NCI-H2227 (cell line): ENCODE results near the gene LCN12.

Experiments
- DNase-seq: peaks from one replicate; lab custom pipeline; 2025; ENCODE audit not compliant: unreplicated experiment; lab: John Stamatoyannopoulos, UW

Gene LCN12

GRCh38 chr9:136926749-136927148 is 25.3 kb upstream of the LCN12 start:
- no peak for DNase-seq

GRCh38 chr9:136927343-136928271 is 24.5 kb upstream of the LCN12 start:
- no peak for DNase-seq

GRCh38 chr9:136928591-136928990 is 23.5 kb upstream of the LCN12 start:
- DNase-seq, result no peak

DNA sequence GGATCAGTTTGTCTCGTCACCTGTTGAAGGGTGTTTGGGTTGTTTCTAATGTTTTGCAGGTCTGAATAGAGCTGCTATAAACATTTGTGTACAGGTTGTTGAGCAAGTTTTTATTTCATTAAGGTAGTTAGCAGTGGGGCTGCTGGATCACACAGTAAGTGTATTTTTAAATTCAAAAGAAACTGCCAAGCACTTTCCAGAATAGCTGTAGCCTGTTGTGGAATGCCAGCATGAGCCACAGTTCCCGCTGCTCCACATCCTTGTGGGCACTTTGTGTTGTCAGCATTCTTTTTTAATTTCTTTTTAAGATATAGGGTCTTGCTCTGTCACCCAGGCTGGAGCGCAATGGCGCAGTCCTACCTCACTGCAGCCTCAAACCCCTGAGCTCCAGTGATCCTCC is 22.1 kb upstream of the LCN12 start:
- DNase-seq, result no peak

- DNase-seq, result no peak
These were observed 20.4 kb upstream of the LCN12 start for GRCh38 chr9:136931611-136932130.

GRCh38 chr9:136934277-136934676 is 17.8 kb upstream of the LCN12 start:
- no peak for DNase-seq

DNA sequence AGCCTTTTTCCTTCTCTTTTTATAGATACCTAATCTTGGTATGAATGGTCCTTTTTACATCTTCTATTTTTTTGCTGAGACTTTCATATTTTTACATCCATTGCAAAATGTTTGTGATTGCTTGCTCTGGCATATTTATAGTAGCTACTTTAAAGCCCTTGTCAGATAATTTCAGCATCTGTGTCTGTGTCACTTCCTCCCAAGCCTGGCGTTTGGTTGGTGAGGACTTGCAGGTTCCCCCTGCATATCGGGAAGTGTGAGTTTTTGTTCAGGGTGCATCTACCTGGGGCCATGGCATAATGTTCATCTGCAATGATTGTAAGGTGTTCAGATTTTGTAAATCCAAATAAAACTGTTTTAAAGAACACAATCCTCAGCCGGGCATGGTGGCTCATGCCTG is 16.4 kb upstream of the LCN12 start:
- DNase-seq, result no peak

DNA sequence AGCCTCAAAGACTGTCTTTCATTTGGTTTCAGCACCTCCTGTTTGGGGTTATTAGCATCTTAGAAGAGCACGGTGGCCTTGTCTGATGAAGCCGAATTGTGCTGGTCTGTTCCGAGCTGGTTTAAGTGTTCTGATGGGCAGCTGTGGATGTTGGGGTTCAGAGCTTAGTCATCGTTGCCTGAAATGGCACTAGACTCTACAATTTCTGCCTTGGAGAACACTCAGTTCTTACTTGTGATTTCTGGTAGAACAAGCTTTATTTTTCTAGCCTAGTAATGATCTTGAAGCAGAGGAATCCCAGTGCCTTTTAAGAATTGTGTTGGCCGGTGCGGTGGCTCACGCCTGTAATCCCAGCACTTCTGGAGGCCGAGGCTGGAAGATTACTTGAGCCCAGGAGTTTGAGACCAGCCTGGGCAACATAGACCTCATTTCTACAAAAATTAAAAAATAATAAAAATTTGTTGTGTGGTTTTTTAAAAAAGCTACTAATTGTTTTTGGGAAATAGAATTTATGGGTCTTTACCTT is 15.4 kb upstream of the LCN12 start:
- no peak for DNase-seq

DNA sequence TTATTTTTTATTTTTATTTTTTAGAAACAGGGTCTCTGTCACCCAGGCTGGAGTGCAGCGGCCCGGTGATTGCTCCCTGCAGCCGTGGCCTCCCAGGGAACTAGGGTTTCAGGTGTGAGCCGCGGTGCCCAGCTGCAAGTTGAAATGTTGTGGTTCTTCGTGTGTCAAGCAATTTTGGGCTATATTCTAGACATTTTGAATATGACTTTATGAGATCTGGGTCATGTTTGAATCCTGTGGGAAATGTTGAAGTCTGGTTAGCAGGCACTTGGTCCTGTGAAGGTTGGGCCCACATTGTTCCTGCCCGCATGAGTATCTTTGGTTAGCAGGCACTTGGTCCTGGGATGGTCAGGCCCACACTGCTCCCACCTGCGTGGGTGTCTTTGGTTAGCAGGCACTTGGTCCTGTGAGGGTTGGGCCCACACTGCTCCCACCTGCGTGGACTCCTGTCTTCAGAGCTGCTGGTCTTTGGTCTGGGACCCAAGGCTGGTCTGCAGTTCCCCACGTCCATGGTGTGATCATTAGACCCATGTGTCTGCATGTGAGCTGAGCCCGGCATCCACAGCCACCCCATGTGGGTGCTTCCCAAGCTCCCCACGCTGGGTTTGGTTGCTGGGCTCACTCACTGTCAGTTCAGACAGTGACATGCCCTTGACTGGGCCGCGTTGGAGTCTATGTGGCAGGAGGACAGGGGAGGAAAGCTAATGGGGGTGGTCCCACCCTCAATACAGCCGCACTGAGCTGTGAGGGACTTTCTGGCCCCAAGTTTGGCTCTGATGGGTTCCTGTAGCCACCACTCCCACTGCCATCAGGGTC is 14.7 kb upstream of the LCN12 start:
- no peak for DNase-seq

GRCh38 chr9:136939431-136939995 is 12.6 kb upstream of the LCN12 start:
- DNase-seq, result no peak

GRCh38 chr9:136939996-136940525 is 12.0 kb upstream of the LCN12 start:
- no peak for DNase-seq

- no peak for DNase-seq
These were observed 11.4 kb upstream of the LCN12 start for GRCh38 chr9:136940526-136941230.

GRCh38 chr9:136941231-136942111 is 10.6 kb upstream of the LCN12 start:
- DNase-seq, result no peak

- no peak for DNase-seq
These were observed 9.8 kb upstream of the LCN12 start for GRCh38 chr9:136942112-136942880.

- no peak for DNase-seq
These were observed 9.2 kb upstream of the LCN12 start for GRCh38 chr9:136942881-136943230.

DNA sequence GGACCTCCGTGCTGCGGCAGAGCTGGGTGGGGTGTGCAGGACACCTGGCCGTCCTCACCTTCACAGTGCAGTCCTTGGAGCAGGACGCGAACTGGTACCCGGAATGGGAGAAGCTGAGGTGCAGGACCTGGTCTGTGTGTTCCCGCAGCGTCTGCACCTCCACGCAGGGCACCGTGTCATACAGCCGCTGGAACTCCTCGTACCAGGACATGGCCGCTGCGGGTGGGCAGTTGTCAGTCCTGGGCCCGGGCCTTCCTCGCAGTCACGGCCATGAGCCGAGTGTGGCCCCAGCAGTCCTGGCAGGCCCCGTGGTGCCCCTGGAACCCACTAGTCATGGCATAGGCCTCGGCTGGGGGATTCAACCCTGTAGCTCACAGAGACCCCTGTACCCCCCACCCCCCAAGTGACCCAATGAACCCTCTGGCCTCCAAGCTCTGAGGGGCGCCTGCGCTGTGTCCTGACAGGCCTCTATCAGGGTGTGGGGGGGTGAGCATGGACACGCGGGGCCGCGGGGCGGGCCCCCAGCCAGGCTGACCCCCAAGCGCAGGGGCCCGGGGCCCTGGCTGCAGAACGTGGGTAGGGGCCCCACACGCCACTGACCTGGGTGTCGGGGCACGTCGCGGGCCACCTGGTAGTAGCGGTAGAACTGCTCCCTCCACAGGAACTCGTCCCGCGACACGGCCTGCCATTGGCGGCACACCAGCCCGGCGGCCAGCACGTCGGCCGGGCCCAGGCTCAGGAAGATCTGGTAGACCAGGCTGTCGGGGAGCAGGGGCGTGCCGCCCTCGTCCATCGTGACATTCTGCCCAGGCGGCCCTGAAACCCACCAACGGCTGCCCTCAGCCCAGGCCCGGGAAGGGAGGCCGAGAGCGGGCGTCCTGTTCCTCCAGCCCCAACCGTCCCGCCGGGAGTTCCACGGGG is 8.5 kb upstream of the LCN12 start:
- peak; percentile 32 for DNase-seq

GRCh38 chr9:136944212-136944518 is 7.9 kb upstream of the LCN12 start:
- no peak for DNase-seq
